ENCODE data around the gene NSMCE3. TPM values are rescaled to one million over a fixed set of nuclear protein-coding genes. Genes with fewer than 3 reads are reported as not detected.
A peak's percentile ranks its signal among the peaks of the same experiment; 100 is the strongest.

The NSMCE3 gene
- total RNA-seq: 10 to 100 TPM; 46.1 to 46.9 TPM
- 17.0 TPM for polyA plus RNA-seq (2013, experiment 1 of 2)
- polyA plus RNA-seq (2013, experiment 2 of 2): 21.6 TPM
- total RNA-seq: 28.7 to 277 (median 60.0) reads per million in 172 experiments

- POLR2A ChIA-PET: interaction anchor here (0.6 to 1.9 kb wide), 9 partner anchors 10 to 1356 kb away, joined by 3 to 6 read pairs (median 3); partner anchors contain the start of genes APBA2 and ARHGAP11B
- H3K4me3 Mint-ChIP-seq: peak within 1 kb of the TSS; percentile 99
Measured at GRCh38 chr15:29269485-29270168, at the start of gene NSMCE3. TSS of gene NSMCE3 (minus strand) at chr15:29269822. CDS start at chr15:29269705, 117 bp downstream.

GRCh38 chr15:29316422-29316821, 46.8 kb upstream of the NSMCE3 start:
- peaks cover 19% of the 10 kb centered on the region for H3K27me3 Mint-ChIP-seq
- no peak overlapping the region for H3K27ac Mint-ChIP-seq
- Histone ChIP-seq H3K27me3 (ENCODE audit: control insufficient read depth in 1 of 2, insufficient read depth in 2 of 2, low read length in 2 of 2) (peaks cover 0 to 3% of the 10 kb centered on the region in 2 experiments), H3K27ac (ENCODE audit: low read depth in 1 of 2, low read length in 2 of 2) (no peak overlapping the region), H3K4me1 (ENCODE audit: insufficient read depth, low read length) (no peaks in the 10 kb centered on the region), H3K36me3 (ENCODE audit: insufficient read depth, low read length) (no peaks in the 10 kb centered on the region), H3K9me3 (ENCODE audit: control insufficient read depth in 1 of 2, insufficient read depth in 1 of 2, low read length in 2 of 2) (peaks cover 0 to 4% of the 10 kb centered on the region in 2 experiments), H3K4me3 (ENCODE audit: low read length) (no peak overlapping the region)
- no peaks in the 10 kb centered on the region for H3K36me3 Mint-ChIP-seq (ENCODE audit: low read depth)
- intact Hi-C loops (cut with DNase I, micrococcal nuclease): loop anchor here in 1 of 2 experiments (10.0 kb wide), 1 partner anchor 62 kb away; no protein-coding TSS in a partner anchor
- ATAC-seq (ENCODE audit: poor library complexity) (no peak), DNase-seq (no peak)
- ChIA-PET CTCF (no interaction called here), POLR2A (no interaction called here)
- H3K9me3 Mint-ChIP-seq: no peaks in the 10 kb centered on the region
- TF ChIP-seq CTCF (IDR thresholded peaks at IDR 0.05): no peak
- H3K4me3 Mint-ChIP-seq: no peak overlapping the region
- no peaks in the 10 kb centered on the region for H3K4me1 Mint-ChIP-seq (ENCODE audit: low read depth)

More at GRCh38 chr15:29269485-29270168, at the start of gene NSMCE3:
- CTCF ChIA-PET: no interaction called here
- peak; percentile 78 for ATAC-seq (ENCODE audit: poor library complexity)
- Histone ChIP-seq H3K27ac (ENCODE audit: low read depth in 1 of 2, low read length in 2 of 2) (peak within 1 kb of the TSS; percentile 88 to 94), H3K36me3 (ENCODE audit: insufficient read depth, low read length) (no peaks in the 10 kb centered on the region), H3K27me3 (ENCODE audit: control insufficient read depth in 1 of 2, insufficient read depth in 2 of 2, low read length in 2 of 2) (no peaks in the 10 kb centered on the region), H3K4me1 (ENCODE audit: insufficient read depth, low read length) (peaks cover 14% of the 10 kb centered on the region), H3K9me3 (ENCODE audit: control insufficient read depth in 1 of 2, insufficient read depth in 1 of 2, low read length in 2 of 2) (no peaks in the 10 kb centered on the region), H3K4me3 (ENCODE audit: low read length) (peak within 1 kb of the TSS; percentile 81)
- no peak for TF ChIP-seq CTCF (IDR thresholded peaks at IDR 0.05)
- peak within 1 kb of the TSS; percentile 97 for H3K27ac Mint-ChIP-seq
- H3K36me3 Mint-ChIP-seq (ENCODE audit: low read depth): peaks cover 40% of the 10 kb centered on the region
- intact Hi-C loops (cut with DNase I, micrococcal nuclease): loop anchor here (2.0 to 10.0 kb wide), 3 partner anchors 255 to 1165 kb away; no protein-coding TSS in a partner anchor
- H3K4me1 Mint-ChIP-seq (ENCODE audit: low read depth): peaks cover 63% of the 10 kb centered on the region
- H3K27me3 Mint-ChIP-seq: no peaks in the 10 kb centered on the region
- no peaks in the 10 kb centered on the region for H3K9me3 Mint-ChIP-seq
- peak; percentile 82 to 96 (median 90) for DNase-seq

GRCh38 chr15:29312387-29312786, 42.8 kb upstream of the NSMCE3 start:
- H3K36me3 ChIP-seq (ENCODE audit: insufficient read depth, low read length): no peaks in the 10 kb centered on the region
- peaks cover 4% of the 10 kb centered on the region for H3K27me3 Mint-ChIP-seq
- ChIA-PET POLR2A (no interaction called here), CTCF (interaction anchor here (0.6 kb wide), 1 partner anchor 172 kb away, joined by 3 read pairs; no protein-coding TSS in a partner anchor)
- DNase-seq: no peak
- no peak overlapping the region for H3K27ac ChIP-seq (ENCODE audit: low read depth in 1 of 2, low read length in 2 of 2)
- no peaks in the 10 kb centered on the region for H3K36me3 Mint-ChIP-seq (ENCODE audit: low read depth)
- no peaks in the 10 kb centered on the region for H3K4me1 Mint-ChIP-seq (ENCODE audit: low read depth)
- no peaks in the 10 kb centered on the region for H3K9me3 Mint-ChIP-seq
- no peak overlapping the region for H3K4me3 ChIP-seq (ENCODE audit: low read length)
- no peaks in the 10 kb centered on the region for H3K4me1 ChIP-seq (ENCODE audit: insufficient read depth, low read length)
- H3K4me3 Mint-ChIP-seq: no peak overlapping the region
- H3K27ac Mint-ChIP-seq: no peak overlapping the region
- intact Hi-C loops (cut with DNase I, micrococcal nuclease): loop anchor here in 1 of 2 experiments (10.0 kb wide), 1 partner anchor 58 kb away; no protein-coding TSS in a partner anchor
- ATAC-seq (ENCODE audit: poor library complexity): no peak
- no peaks in the 10 kb centered on the region for H3K27me3 ChIP-seq (ENCODE audit: control insufficient read depth in 1 of 2, insufficient read depth in 2 of 2, low read length in 2 of 2)
- TF ChIP-seq CTCF (IDR thresholded peaks at IDR 0.05): no peak
- no peaks in the 10 kb centered on the region for H3K9me3 ChIP-seq (ENCODE audit: control insufficient read depth in 1 of 2, insufficient read depth in 1 of 2, low read length in 2 of 2)

All from CD4-positive, alpha-beta T cell (primary cell).